Nephron (organoid): ENCODE results near the gene MMP15.
A peak's percentile ranks its signal among the peaks of the same experiment; 100 is the strongest.

Source experiments
- H3K27ac Mint-ChIP-seq, 3 experiments: 2 replicates each; pipeline ENCODE4 v1.8.0; 2020; ENCODE audit warnings: mixed read lengths in 3 of 3, mild to moderate bottlenecking in 2 of 3, moderate library complexity in 1 of 3
- H3K27me3 Mint-ChIP-seq: 2 replicates; pipeline ENCODE4 v1.8.0; 2021; ENCODE audit warnings: low read depth, mild to moderate bottlenecking, moderate library complexity, mixed read lengths
- H3K36me3 Mint-ChIP-seq: 2 replicates; pipeline ENCODE4 v1.8.0; 2020; ENCODE audit warnings: low read depth, mixed read lengths
- H3K4me1 Mint-ChIP-seq: 2 replicates; pipeline ENCODE4 v1.8.0; 2020; ENCODE audit warnings: mixed read lengths
- H3K4me3 Mint-ChIP-seq, 3 experiments: 2 replicates each; pipeline ENCODE4 v1.8.0; 2020; ENCODE audit warnings: mild to moderate bottlenecking in 3 of 3, mixed read lengths in 3 of 3, moderate library complexity in 2 of 3
- H3K9me3 Mint-ChIP-seq: 2 replicates; pipeline ENCODE4 v1.8.0; 2020; ENCODE audit warnings: mixed read lengths
- CTCF ChIP-seq, 3 experiments: fragments of 200-600 bp; sonication (generic); IDR thresholded peaks; one replicate each; pipeline ENCODE4 v1.5.0; 2021; ENCODE audit warnings: antibody characterized with exemption in 3 of 3; ENCODE audit not compliant: unreplicated experiment in 3 of 3

Gene MMP15

GRCh38 chr16:57994778-57995177 is 30.8 kb upstream of the MMP15 start:
- no peaks in the 10 kb centered on the region for H3K9me3 Mint-ChIP-seq
- H3K27me3 Mint-ChIP-seq = peaks cover 3% of the 10 kb centered on the region
- peaks cover 13% of the 10 kb centered on the region for H3K4me1 Mint-ChIP-seq
- H3K36me3 Mint-ChIP-seq = peaks cover 18% of the 10 kb centered on the region
- H3K4me3 Mint-ChIP-seq = no peak overlapping the region
- H3K27ac Mint-ChIP-seq = no peak overlapping the region
- peak in 2 of 3 experiments; percentile 21 to 32 for TF ChIP-seq CTCF (IDR thresholded peaks at IDR 0.05; ENCODE audit: unreplicated experiment in 3 of 3)

- Mint-ChIP-seq H3K27me3 (no peaks in the 10 kb centered on the region), H3K36me3 (peaks cover 18% of the 10 kb centered on the region), H3K4me3 (no peak overlapping the region), H3K27ac (no peak overlapping the region), H3K9me3 (no peaks in the 10 kb centered on the region), H3K4me1 (peaks cover 13% of the 10 kb centered on the region)
- no peak for TF ChIP-seq CTCF (IDR thresholded peaks at IDR 0.05; ENCODE audit: unreplicated experiment in 3 of 3)
Observed at GRCh38 chr16:57995721-57996405, 29.7 kb upstream of the MMP15 start.

GRCh38 chr16:57996406-57997175 is 29.0 kb upstream of the MMP15 start:
- H3K27ac Mint-ChIP-seq = no peak overlapping the region
- H3K36me3 Mint-ChIP-seq = peaks cover 18% of the 10 kb centered on the region
- no peaks in the 10 kb centered on the region for H3K9me3 Mint-ChIP-seq
- H3K4me3 Mint-ChIP-seq = no peak overlapping the region
- TF ChIP-seq CTCF (IDR thresholded peaks at IDR 0.05; ENCODE audit: unreplicated experiment in 3 of 3) = no peak
- no peaks in the 10 kb centered on the region for H3K27me3 Mint-ChIP-seq
- H3K4me1 Mint-ChIP-seq = peaks cover 13% of the 10 kb centered on the region

- H3K4me3 Mint-ChIP-seq = peak overlapping the region; percentile 60 to 68 (median 60)
- H3K27me3 Mint-ChIP-seq = no peaks in the 10 kb centered on the region
- peaks cover 18% of the 10 kb centered on the region for H3K36me3 Mint-ChIP-seq
- H3K9me3 Mint-ChIP-seq = no peaks in the 10 kb centered on the region
- TF ChIP-seq CTCF (IDR thresholded peaks at IDR 0.05; ENCODE audit: unreplicated experiment in 3 of 3) = no peak
- peaks cover 13% of the 10 kb centered on the region for H3K4me1 Mint-ChIP-seq
- H3K27ac Mint-ChIP-seq = no peak overlapping the region
Observed at GRCh38 chr16:57997176-57997527, 28.4 kb upstream of the MMP15 start.

GRCh38 chr16:57997528-57998265 is 27.9 kb upstream of the MMP15 start:
- Mint-ChIP-seq H3K4me3 (peak overlapping the region; percentile 60 to 81 (median 78)), H3K9me3 (no peaks in the 10 kb centered on the region), H3K4me1 (peaks cover 13% of the 10 kb centered on the region), H3K27me3 (no peaks in the 10 kb centered on the region), H3K36me3 (peaks cover 18% of the 10 kb centered on the region), H3K27ac (no peak overlapping the region)
- no peak for TF ChIP-seq CTCF (IDR thresholded peaks at IDR 0.05; ENCODE audit: unreplicated experiment in 3 of 3)
